Measurements from ENCODE around the gene FGD3.

The FGD3 gene

DNA sequence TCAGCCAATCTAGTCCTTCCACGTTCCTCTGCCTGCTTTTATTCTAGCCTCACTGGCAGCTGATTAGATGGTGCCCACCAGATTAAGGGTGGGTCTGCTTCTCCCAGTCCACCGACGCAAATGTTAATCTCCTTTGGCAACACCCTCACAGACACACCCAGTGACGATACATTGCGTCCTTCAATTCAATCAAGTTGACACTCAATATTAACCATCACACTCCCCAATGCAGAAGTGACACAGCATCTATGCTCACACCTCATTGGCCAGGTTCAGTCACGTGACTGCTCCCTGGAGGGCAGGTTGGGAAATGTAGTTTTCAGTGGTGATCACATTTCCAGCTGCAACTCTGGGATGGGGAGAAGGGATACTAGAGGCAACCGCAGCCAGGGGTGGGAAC, 124.1 kb downstream of the FGD3 start:
- H3K4me1 Mint-ChIP-seq = peaks cover 85% of the 10 kb centered on the region
- no peak overlapping the region for H3K4me3 Mint-ChIP-seq
- H3K27me3 Mint-ChIP-seq = no peaks in the 10 kb centered on the region

GRCh38 chr9:93072383-93072795, 125.1 kb downstream of the FGD3 start:
- Mint-ChIP-seq H3K4me1 (peaks cover 86% of the 10 kb centered on the region), H3K4me3 (peak overlapping the region; percentile 11), H3K27ac (peak overlapping the region; percentile 84), H3K9me3 (no peaks in the 10 kb centered on the region), H3K36me3 (peaks cover 7% of the 10 kb centered on the region), H3K27me3 (no peaks in the 10 kb centered on the region)

More for the DNA sequence above, 124.1 kb downstream of the FGD3 start:
- Mint-ChIP-seq H3K36me3 (peaks cover 7% of the 10 kb centered on the region), H3K9me3 (no peaks in the 10 kb centered on the region), H3K27ac (peak overlapping the region; percentile 86)

- Mint-ChIP-seq H3K36me3 (peaks cover 5% of the 10 kb centered on the region), H3K27ac (peak overlapping the region; percentile 79), H3K4me3 (no peak overlapping the region), H3K4me1 (peaks cover 72% of the 10 kb centered on the region), H3K9me3 (no peaks in the 10 kb centered on the region), H3K27me3 (no peaks in the 10 kb centered on the region)
Measured at GRCh38 chr9:93076101-93076791, 128.9 kb downstream of the FGD3 start.

DNA sequence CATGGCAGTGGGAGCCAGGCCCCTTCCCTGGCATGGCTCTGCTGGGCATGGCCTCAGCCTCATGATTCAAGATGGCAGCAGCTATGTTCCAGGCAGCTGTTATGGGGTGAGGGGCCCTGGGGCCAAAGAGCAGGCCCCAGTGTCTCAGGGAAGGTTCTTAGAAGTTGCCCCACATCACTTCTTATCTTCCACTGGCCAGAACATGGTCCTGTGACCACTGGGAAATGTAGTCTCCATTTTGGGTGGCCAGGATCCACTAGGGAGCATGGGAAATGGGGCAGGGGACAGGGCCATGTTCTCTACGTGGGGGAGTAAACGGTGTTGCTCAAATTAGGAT, 129.4 kb downstream of the FGD3 start:
- H3K27me3 Mint-ChIP-seq = no peaks in the 10 kb centered on the region
- peaks cover 70% of the 10 kb centered on the region for H3K4me1 Mint-ChIP-seq
- H3K4me3 Mint-ChIP-seq = no peak overlapping the region
- peak overlapping the region; percentile 79 for H3K27ac Mint-ChIP-seq
- peaks cover 6% of the 10 kb centered on the region for H3K36me3 Mint-ChIP-seq
- H3K9me3 Mint-ChIP-seq = no peaks in the 10 kb centered on the region

- Mint-ChIP-seq H3K4me1 (peaks cover 72% of the 10 kb centered on the region), H3K27ac (peak overlapping the region; percentile 52), H3K36me3 (peaks cover 8% of the 10 kb centered on the region), H3K27me3 (no peaks in the 10 kb centered on the region), H3K4me3 (peak overlapping the region; percentile 3), H3K9me3 (no peaks in the 10 kb centered on the region)
Measured at GRCh38 chr9:93077367-93077766, 130.0 kb downstream of the FGD3 start.

DNA sequence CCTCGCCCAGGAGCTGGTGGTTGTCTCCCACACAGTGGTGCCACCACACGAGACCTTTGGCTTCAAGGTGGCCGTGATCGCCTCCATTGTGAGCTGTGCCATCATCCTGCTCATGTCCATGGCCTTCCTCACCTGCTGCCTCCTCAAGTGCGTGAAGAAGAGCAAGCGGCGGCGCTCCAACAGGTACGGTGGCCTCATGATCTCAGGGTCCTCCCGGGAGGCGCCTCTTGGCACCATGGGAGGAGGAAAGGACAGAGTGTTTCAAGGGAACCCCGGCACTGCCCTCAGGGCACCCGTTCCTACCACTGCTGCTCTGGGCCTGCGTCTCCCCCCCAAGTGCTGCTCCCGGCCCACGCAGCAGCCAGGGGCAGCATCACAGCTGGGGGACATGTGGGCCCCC, 130.5 kb downstream of the FGD3 start:
- Mint-ChIP-seq H3K27me3 (no peaks in the 10 kb centered on the region), H3K4me3 (no peak overlapping the region), H3K4me1 (peaks cover 71% of the 10 kb centered on the region), H3K9me3 (no peaks in the 10 kb centered on the region), H3K36me3 (peaks cover 8% of the 10 kb centered on the region), H3K27ac (peak overlapping the region; percentile 52)

GRCh38 chr9:93079371-93079770, 132.0 kb downstream of the FGD3 start:
- Mint-ChIP-seq H3K36me3 (peaks cover 11% of the 10 kb centered on the region), H3K27me3 (no peaks in the 10 kb centered on the region), H3K27ac (peak overlapping the region; percentile 73), H3K9me3 (no peaks in the 10 kb centered on the region), H3K4me1 (peaks cover 67% of the 10 kb centered on the region), H3K4me3 (no peak overlapping the region)

DNA sequence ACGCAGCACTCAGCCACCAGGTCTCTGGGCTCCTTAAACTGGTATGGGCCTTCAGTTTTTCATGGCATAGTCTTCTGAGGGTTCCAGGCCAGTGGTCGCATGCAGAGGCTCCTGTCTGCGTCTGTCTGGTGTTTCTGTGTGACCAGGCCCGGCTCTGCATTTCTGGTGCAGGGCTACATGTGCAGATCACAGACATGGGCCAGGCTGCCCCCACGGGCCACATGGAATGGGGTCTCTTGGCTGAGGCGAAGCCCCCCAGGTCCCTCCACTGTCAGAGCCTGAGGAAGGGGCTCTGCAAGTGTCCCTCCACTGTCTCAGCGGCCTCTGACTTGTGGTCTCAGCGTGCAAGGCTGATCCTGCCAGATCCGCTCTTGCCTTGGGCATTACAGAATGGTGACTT, 133.1 kb downstream of the FGD3 start:
- H3K4me1 Mint-ChIP-seq = peaks cover 57% of the 10 kb centered on the region
- no peaks in the 10 kb centered on the region for H3K9me3 Mint-ChIP-seq
- peak overlapping the region; percentile 74 for H3K27ac Mint-ChIP-seq
- no peaks in the 10 kb centered on the region for H3K27me3 Mint-ChIP-seq
- H3K4me3 Mint-ChIP-seq = no peak overlapping the region
- H3K36me3 Mint-ChIP-seq = peaks cover 12% of the 10 kb centered on the region

GRCh38 chr9:93081081-93081529, 133.8 kb downstream of the FGD3 start:
- Mint-ChIP-seq H3K36me3 (peaks cover 16% of the 10 kb centered on the region), H3K4me3 (no peak overlapping the region), H3K4me1 (peaks cover 53% of the 10 kb centered on the region), H3K27me3 (no peaks in the 10 kb centered on the region), H3K9me3 (no peaks in the 10 kb centered on the region), H3K27ac (peak overlapping the region; percentile 74)

DNA sequence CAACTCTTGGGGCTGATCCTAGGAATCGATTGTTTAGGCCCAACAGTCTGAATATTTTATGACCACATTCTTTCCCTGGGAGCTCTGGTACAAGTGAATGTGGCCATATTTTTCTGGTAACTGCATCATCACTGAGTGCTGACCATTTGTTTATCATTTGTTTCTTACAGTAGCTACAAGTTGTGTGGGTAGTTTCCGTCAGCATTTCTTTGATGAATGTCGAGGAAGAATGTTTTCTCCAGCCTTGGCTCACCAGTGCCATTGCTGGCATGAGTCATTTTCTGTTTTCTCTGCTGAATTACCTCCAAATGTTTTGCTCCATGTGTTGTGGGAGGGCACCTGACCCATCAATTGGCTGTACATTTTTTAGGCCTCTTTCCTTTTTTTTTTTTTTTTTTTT, 134.6 kb downstream of the FGD3 start:
- Mint-ChIP-seq H3K4me1 (peaks cover 45% of the 10 kb centered on the region), H3K27ac (peak overlapping the region; percentile 62), H3K9me3 (no peaks in the 10 kb centered on the region), H3K4me3 (no peak overlapping the region), H3K36me3 (peaks cover 22% of the 10 kb centered on the region), H3K27me3 (no peaks in the 10 kb centered on the region)

DNA sequence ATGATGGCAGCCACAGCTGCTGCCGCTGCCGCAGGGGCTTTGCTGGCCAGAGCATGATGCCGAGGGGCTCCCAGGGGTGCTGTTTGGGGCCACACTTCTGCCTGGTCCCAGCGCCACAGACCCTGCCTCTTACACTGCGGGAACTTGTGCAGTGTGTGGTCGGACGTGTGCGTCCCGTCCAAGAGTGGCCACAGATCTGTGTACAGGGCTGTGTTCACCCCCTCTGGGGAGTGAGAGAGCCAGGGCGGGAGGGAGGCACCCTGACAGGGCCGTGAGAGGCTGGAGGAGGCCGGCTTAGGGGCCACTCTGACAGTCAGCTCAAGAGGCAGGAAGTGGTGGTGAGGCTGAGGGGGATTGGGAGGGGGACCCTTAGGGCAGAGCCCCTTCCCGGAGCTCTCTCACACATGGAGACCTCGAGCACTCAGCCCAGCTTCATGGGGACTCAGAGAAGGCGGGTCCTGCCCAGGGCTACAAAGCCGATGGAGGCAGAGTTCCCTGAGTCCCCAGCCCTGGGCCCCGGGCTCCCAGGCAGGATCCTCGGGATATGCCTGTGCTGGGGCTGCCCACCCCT, 135.6 kb downstream of the FGD3 start:
- no peak overlapping the region for H3K4me3 Mint-ChIP-seq
- H3K9me3 Mint-ChIP-seq = no peaks in the 10 kb centered on the region
- H3K27me3 Mint-ChIP-seq = no peaks in the 10 kb centered on the region
- H3K36me3 Mint-ChIP-seq = peaks cover 23% of the 10 kb centered on the region
- H3K4me1 Mint-ChIP-seq = peaks cover 35% of the 10 kb centered on the region
- peak overlapping the region; percentile 74 for H3K27ac Mint-ChIP-seq

DNA sequence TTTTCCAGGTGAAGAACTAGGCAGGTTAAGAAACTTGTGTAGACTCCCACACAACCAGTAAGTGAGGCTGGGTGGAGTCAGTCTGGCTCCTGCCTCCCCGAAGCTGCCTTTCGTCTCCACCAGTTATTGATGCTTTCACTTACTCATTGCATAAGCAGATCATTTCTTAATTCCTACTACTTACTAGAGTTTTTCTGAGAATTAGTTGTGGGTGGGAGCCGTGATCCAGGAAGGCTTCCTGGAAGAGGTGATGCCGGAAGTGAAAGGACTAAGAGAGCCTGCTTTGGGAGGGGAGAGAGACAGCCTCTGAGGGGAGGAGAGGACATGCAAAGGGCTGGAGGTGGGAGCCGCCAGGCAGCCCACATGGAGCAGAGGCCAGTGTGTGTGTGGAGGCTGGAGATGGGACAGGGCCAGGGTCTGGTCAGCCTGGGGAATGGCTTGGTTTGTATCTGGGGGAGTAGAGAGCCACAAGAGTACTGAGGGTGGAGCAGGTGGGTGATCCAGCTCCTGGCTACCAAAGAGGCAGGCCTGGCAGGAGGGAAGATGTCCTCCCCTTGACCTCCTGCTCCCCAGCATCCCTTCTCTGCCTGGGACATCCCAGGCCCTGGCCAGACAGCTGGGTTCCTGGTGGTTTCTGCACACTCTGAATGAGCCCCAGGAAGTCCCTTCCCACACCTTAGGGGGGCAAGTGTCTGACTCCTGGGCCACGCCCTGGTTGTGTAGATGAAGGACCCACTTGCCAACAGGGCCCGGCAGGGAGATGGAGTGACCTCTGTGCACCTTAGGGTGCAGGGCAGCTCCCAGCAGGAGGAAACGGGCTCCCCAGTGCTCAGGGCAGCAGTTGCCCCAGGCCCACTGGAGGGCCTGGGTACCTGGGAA, 136.5 kb downstream of the FGD3 start:
- H3K9me3 Mint-ChIP-seq = no peaks in the 10 kb centered on the region
- no peaks in the 10 kb centered on the region for H3K27me3 Mint-ChIP-seq
- peaks cover 37% of the 10 kb centered on the region for H3K4me1 Mint-ChIP-seq
- H3K4me3 Mint-ChIP-seq = peak overlapping the region; percentile 56
- H3K27ac Mint-ChIP-seq = peak overlapping the region; percentile 100
- H3K36me3 Mint-ChIP-seq = peaks cover 23% of the 10 kb centered on the region

DNA sequence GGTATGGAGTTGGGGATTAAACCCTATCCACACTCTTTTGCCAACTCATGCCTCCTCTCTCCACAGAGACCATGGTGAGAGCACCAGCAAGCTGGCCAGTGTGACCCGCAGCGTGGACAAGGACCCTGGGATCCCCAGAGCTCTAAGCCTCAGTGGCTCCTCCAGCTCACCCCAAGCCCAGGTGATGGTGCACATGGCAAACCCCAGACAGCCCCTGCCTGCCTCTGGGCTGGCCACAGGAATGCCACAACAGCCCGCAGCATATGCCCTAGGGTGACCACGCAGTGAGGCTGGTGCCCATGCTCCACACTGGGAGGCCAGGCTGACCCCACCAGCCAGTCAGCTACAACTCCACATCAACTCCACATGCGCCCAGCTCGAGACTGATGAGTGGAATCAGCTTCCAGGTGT, 137.2 kb downstream of the FGD3 start:
- no peak overlapping the region for H3K4me3 Mint-ChIP-seq

DNA sequence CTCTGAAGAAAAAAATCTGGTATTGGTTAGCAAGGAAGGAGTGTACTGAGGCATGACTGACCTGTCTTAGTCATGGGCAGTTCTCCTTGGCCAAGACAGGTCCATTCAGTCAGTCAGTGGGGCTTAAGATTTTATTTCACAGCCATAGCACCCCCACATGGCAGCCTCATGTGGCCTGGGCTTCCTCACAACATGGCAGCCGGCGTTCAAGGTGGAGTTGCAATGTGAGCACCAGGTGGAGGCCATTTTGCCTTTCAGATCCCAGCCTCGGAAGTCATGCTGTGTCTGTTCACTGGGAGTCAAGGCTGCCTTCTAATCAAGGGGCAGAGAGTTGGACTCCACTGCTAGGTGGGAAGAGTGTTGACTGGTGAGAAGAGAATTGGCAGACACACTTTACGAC, 138.4 kb downstream of the FGD3 start:
- Mint-ChIP-seq H3K9me3 (no peaks in the 10 kb centered on the region), H3K36me3 (peaks cover 20% of the 10 kb centered on the region), H3K27ac (no peak overlapping the region), H3K4me1 (peaks cover 44% of the 10 kb centered on the region), H3K4me3 (no peak overlapping the region), H3K27me3 (no peaks in the 10 kb centered on the region)

More for the DNA sequence above, 137.2 kb downstream of the FGD3 start:
- no peak overlapping the region for H3K27ac Mint-ChIP-seq
- H3K4me1 Mint-ChIP-seq = peaks cover 41% of the 10 kb centered on the region
- H3K9me3 Mint-ChIP-seq = no peaks in the 10 kb centered on the region
- no peaks in the 10 kb centered on the region for H3K27me3 Mint-ChIP-seq
- peaks cover 23% of the 10 kb centered on the region for H3K36me3 Mint-ChIP-seq
